ENCODE results near the gene SH3RF2.

GRCh38 chr5:145971108-145971507 lies 34.7 kb downstream of the SH3RF2 start:
- TF ChIP-seq MYC (IDR thresholded peaks at IDR 0.05; ENCODE audit: insufficient read depth, insufficient read length, insufficient replicate concordance, low read length, severe bottlenecking), result no peak
- TF ChIP-seq CTCF (IDR thresholded peaks at IDR 0.05 in 2 of 3, conservative IDR thresholded peaks at IDR 0.05 in 1 of 3; ENCODE audit: control insufficient read depth in 2 of 3, extremely low read depth in 1 of 3, insufficient read depth in 1 of 3, low read depth in 3 of 3, low read length in 3 of 3), result no peak
- no peak for TF ChIP-seq POLR2A (IDR thresholded peaks at IDR 0.05; ENCODE audit: low read depth, low read length)
- no peak for TF ChIP-seq ELK1 (IDR thresholded peaks at IDR 0.05; ENCODE audit: low read depth, low read length)
- TF ChIP-seq TCF7 (IDR thresholded peaks at IDR 0.05; ENCODE audit: borderline replicate concordance), result no peak
- no peak for TF ChIP-seq EGR1 (IDR thresholded peaks at IDR 0.05; ENCODE audit: borderline replicate concordance in 1 of 2, low read depth in 2 of 2, low read length in 2 of 2)

Data from GM12878 (cell line).